ENCODE data around the gene PSME3. TPM values are rescaled to one million over a fixed set of nuclear protein-coding genes. Genes with fewer than 3 reads are reported as not detected.

PSME3 gene
- total and polyA plus RNA-seq, 2 of the 13 experiments (the other 11 are each of a cell fraction or from before 2014, with no cell fraction given), result 66.3 to 135 TPM

DNA sequence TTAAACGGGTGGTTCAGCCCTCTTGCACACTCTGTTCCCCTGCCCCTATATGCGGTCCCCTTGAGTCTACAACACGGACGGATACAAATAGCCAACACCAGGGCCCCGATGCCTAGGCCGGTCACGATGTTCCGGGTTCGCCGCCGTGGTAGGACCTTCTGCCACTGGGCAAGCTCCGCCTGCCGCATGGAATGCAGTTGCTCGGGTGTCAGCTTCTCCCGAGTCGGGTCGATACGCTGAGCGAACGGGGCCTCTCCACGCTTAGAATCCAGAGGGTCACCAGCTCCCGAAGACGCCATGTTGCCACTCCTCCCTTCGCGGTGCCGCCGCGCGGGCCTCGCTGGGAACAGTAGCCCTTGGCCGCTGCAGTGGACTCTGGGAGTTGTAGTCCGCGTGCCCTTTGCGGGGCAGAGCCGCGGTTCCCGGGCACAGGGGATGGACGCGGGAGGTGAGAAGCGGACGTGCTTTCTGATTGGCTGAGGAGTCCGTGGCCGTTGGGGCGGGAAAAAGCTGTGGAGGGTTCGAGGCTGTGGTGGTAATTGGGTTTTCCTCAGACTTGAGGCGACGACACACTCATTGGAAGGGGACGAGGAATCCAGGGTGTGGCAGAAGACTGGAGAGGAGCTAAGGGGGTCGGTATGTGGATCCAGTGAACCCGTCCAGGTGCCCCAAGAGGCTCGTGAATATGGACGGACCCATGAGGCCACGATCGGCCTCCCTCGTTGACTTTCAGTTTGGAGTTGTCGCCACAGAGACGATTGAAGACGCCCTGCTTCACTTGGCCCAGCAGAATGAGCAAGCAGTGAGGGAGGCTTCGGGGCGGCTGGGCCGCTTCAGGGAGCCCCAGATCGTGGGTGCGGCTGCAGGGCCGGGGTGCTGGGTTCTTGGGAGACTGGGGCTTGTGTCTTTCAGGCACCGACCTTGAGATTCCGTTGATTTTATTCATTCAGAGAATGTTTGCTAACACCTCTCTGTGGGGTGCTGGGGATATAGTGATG lies 34.5 kb upstream of the PSME3 start, which contains the start of the genes CNTD1 and COA3 (continued):
- TF ChIP-seq EP300 (IDR thresholded peaks at IDR 0.05; ENCODE audit: low read depth in 2 of 2, low read length in 2 of 2) (peak in 1 of 2 experiments; percentile 34; a peak in 1 of 4 replicates), EP300 (CRISPR knock-in tag; IDR thresholded peaks at IDR 0.05; ENCODE audit: borderline replicate concordance) (no peak; the same call in 1 of the 2 replicates), SRSF4 (IDR thresholded peaks at IDR 0.05; ENCODE audit: low read depth, low read length, poor library complexity, severe bottlenecking) (no peak), ZNF652 (CRISPR knock-in tag; IDR thresholded peaks at IDR 0.05; ENCODE audit: borderline replicate concordance, low read depth) (no peak), HES4 (CRISPR knock-in tag; IDR thresholded peaks at IDR 0.05; ENCODE audit: borderline replicate concordance) (peak; percentile 44; the same call in 1 of the 2 replicates), MIXL1 (CRISPR knock-in tag; IDR thresholded peaks at IDR 0.05) (peak; percentile 73; the same call in 1 of the 2 replicates), SKI (IDR thresholded peaks at IDR 0.05; ENCODE audit: partially characterized antibody) (peak; percentile 28), ZFY (CRISPR knock-in tag; IDR thresholded peaks at IDR 0.05) (peak; percentile 99), TP53 (CRISPR knock-in tag; conservative IDR thresholded peaks at IDR 0.05) (no peak), ZNF160 (CRISPR knock-in tag; IDR thresholded peaks at IDR 0.05) (peak; percentile 92), ZKSCAN1 (IDR thresholded peaks at IDR 0.05; ENCODE audit: low read length) (no peak), MTF1 (CRISPR knock-in tag; IDR thresholded peaks at IDR 0.05) (no peak), SNAI1 (CRISPR knock-in tag; IDR thresholded peaks at IDR 0.05; ENCODE audit: borderline replicate concordance) (0 out of 2 replicates have a peak, but pooled peaks have one; percentile 32)
- TF ChIP-seq, protein P1, sequence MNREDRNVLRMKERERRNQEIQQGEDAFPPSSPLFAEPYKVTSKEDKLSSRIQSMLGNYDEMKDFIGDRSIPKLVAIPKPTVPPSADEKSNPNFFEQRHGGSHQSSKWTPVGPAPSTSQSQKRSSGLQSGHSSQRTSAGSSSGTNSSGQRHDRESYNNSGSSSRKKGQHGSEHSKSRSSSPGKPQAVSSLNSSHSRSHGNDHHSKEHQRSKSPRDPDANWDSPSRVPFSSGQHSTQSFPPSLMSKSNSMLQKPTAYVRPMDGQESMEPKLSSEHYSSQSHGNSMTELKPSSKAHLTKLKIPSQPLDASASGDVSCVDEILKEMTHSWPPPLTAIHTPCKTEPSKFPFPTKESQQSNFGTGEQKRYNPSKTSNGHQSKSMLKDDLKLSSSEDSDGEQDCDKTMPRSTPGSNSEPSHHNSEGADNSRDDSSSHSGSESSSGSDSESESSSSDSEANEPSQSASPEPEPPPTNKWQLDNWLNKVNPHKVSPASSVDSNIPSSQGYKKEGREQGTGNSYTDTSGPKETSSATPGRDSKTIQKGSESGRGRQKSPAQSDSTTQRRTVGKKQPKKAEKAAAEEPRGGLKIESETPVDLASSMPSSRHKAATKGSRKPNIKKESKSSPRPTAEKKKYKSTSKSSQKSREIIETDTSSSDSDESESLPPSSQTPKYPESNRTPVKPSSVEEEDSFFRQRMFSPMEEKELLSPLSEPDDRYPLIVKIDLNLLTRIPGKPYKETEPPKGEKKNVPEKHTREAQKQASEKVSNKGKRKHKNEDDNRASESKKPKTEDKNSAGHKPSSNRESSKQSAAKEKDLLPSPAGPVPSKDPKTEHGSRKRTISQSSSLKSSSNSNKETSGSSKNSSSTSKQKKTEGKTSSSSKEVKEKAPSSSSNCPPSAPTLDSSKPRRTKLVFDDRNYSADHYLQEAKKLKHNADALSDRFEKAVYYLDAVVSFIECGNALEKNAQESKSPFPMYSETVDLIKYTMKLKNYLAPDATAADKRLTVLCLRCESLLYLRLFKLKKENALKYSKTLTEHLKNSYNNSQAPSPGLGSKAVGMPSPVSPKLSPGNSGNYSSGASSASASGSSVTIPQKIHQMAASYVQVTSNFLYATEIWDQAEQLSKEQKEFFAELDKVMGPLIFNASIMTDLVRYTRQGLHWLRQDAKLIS (CRISPR knock-in tag; IDR thresholded peaks at IDR 0.05), result no peak; the same call in 1 of the 2 replicates
- TF ChIP-seq, protein P2, sequence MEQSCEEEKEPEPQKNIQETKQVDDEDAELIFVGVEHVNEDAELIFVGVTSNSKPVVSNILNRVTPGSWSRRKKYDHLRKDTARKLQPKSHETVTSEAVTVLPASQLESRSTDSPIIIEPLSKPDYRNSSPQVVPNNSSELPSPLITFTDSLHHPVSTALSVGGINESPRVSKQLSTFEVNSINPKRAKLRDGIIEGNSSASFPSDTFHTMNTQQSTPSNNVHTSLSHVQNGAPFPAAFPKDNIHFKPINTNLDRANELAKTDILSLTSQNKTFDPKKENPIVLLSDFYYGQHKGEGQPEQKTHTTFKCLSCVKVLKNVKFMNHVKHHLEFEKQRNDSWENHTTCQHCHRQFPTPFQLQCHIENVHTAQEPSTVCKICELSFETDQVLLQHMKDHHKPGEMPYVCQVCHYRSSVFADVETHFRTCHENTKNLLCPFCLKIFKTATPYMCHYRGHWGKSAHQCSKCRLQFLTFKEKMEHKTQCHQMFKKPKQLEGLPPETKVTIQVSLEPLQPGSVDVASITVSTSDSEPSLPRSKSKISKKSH (CRISPR knock-in tag; IDR thresholded peaks at IDR 0.05; ENCODE audit: borderline replicate concordance), result peak; percentile 93
- TF ChIP-seq, protein P3, sequence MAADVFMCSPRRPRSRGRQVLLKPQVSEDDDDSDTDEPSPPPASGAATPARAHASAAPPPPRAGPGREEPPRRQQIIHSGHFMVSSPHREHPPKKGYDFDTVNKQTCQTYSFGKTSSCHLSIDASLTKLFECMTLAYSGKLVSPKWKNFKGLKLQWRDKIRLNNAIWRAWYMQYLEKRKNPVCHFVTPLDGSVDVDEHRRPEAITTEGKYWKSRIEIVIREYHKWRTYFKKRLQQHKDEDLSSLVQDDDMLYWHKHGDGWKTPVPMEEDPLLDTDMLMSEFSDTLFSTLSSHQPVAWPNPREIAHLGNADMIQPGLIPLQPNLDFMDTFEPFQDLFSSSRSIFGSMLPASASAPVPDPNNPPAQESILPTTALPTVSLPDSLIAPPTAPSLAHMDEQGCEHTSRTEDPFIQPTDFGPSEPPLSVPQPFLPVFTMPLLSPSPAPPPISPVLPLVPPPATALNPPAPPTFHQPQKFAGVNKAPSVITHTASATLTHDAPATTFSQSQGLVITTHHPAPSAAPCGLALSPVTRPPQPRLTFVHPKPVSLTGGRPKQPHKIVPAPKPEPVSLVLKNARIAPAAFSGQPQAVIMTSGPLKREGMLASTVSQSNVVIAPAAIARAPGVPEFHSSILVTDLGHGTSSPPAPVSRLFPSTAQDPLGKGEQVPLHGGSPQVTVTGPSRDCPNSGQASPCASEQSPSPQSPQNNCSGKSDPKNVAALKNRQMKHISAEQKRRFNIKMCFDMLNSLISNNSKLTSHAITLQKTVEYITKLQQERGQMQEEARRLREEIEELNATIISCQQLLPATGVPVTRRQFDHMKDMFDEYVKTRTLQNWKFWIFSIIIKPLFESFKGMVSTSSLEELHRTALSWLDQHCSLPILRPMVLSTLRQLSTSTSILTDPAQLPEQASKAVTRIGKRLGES (CRISPR knock-in tag; IDR thresholded peaks at IDR 0.05; ENCODE audit: borderline replicate concordance), result peak; percentile 77; the same call in 1 of the 2 replicates
- TF ChIP-seq, protein P4, sequence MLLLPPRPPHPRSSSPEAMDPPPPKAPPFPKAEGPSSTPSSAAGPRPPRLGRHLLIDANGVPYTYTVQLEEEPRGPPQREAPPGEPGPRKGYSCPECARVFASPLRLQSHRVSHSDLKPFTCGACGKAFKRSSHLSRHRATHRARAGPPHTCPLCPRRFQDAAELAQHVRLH (CRISPR knock-in tag; IDR thresholded peaks at IDR 0.05; ENCODE audit: borderline replicate concordance, low read depth), result peak; percentile 80; the same call in 1 of the 2 replicates

Measured in HepG2 (cell line).